Activated CD8-positive, alpha-beta memory T cell treated with anti-CD3 and anti-CD28 coated beads for 1 hour (primary cell): ENCODE results near the gene RASA1.

Source experiments
- DNase-seq, 2 donors: peaks; one replicate each; pipeline ENCODE4 v3.0.0-alpha.2; 2020; ENCODE audit warnings: low read depth in 1 of 2; ENCODE audit errors: extremely low read depth in 1 of 2

RASA1 gene

DNA sequence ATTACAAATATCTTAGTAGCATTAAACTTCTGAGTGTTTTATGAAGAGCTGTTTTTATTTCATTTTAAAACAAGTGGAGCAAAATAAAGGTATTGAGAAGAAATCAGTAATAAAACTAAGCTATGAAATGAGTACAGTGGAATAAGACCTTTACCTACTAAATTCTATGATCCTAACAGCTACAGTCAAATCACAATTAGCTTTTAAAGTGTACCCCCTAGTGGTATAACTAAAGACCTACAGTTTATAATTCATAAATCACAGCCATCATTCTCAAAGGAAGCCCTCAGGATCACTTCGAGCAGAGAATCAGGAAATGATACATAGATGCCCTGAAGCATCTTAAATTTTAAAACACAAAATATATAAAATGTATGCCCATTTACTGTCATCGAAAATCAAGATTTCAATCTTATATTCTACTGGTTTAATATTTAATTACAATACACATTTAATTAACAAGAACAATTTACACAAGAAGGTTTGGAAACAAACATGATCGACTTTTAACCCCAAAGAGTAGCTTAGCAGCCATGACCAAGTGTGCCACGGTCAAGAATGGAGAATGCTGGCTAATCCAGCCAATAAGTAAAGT lies 132.7 kb downstream of the RASA1 start:
- no peak for DNase-seq

GRCh38 chr5:87401626-87402025 lies 133.9 kb downstream of the RASA1 start:
- no peak for DNase-seq

DNA sequence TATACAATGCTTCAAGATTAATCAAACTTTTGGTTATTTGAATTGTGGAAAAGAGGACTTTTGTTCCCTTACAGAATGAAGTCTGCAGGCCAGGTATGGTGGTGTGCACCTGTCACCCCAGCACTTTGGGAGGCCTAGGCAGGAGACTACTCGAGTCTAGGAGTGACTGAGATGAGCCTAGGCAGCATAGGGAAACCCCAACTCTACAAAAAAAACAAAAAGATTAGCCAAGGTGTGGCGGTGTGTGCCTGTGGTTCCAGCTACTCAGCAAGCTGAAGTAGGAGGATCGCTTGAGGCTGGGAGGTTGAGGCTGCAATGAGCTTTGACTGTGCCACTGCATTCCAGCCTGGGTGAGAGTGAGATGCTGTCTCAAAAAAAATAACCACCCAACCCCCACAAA lies 135.7 kb downstream of the RASA1 start:
- DNase-seq = no peak

- DNase-seq = no peak
These were observed 136.2 kb downstream of the RASA1 start for GRCh38 chr5:87403899-87404298.

DNA sequence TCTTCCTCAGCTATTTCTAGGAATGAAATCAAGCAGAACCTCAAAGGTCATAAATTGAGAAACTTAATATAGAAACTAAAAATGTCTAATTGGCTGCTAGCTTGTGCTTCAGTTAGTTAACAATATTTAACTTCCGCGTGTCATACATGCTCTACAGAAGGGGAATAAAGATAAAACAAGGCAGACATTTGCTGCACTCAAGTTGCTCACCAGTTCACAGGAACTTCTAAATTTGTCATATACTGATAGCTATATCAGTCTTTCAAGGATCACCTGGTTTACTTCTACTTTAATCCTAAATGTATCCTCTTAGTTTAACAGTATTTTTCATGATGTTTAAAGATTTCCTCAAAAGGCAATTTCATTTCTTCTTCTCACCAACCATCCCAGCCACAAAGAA lies 136.7 kb downstream of the RASA1 start:
- DNase-seq = no peak

DNA sequence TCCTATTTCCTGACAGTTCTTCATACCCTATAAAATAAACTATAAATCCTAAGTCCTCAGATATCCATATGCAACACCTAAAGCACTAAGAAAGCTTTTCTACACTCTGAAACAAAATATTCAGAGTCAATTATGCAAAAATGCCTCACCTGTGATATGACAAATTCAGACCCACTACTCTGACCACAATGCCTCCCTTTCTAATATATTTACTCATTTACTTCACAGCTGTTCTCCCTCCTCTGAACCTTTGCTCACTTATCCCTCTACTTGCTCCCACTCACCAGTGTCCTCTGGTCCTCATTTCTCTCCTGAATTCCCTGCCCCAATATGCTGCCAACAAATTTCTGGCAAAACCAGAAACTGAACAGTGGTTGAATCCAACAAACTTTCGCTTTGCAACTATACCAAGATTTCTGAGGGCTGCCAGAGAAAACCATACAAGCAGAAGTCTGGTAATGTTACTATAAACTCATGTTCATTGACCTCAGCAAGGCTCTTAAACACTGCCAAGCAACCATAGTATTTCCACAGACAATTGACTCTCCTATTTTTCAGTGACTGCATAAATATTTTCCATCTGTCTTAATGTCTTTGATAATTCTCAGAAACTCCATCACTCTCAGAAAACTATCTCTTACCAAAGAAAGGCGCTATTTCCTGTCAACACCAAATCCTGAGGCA lies 137.9 kb downstream of the RASA1 start:
- DNase-seq = no peak

DNA sequence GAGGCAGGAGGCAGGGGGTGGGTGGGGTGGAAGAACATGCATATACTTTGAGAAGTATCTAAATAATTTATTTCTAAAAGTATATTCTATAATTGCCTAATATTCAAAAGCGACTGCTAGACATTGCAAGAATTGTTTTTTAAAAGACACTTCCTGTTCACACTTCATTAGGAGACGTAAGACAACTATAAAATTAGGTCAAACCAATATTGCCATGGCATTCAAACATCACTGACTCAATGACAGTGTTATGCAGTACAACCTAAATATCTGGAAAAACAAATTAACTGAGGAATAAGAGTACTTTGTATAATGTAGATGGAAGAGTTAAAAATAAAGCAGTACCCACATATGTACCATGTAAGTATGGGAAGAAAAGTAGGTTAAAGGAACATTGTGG lies 140.5 kb downstream of the RASA1 start:
- DNase-seq = no peak

GRCh38 chr5:87410931-87411330 lies 143.2 kb downstream of the RASA1 start:
- DNase-seq = no peak

DNA sequence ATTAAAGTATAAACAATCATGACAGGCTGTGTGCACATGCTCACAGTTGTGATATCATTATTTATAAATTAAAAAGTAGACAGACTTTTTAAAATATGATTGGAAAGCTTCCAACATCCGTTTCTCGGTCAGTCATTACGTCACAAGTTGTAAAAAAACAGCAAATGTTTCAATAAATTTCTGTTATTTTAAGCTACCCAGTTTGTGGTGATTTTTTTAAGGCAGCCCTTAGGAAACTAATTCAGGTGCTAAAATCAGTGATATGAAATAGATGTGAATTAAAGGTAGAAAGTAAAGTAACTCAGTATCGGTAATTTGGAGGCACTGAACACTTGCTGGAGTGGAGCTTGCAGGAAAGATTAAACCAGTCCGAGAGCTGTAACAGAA lies 143.9 kb downstream of the RASA1 start:
- DNase-seq = no peak

DNA sequence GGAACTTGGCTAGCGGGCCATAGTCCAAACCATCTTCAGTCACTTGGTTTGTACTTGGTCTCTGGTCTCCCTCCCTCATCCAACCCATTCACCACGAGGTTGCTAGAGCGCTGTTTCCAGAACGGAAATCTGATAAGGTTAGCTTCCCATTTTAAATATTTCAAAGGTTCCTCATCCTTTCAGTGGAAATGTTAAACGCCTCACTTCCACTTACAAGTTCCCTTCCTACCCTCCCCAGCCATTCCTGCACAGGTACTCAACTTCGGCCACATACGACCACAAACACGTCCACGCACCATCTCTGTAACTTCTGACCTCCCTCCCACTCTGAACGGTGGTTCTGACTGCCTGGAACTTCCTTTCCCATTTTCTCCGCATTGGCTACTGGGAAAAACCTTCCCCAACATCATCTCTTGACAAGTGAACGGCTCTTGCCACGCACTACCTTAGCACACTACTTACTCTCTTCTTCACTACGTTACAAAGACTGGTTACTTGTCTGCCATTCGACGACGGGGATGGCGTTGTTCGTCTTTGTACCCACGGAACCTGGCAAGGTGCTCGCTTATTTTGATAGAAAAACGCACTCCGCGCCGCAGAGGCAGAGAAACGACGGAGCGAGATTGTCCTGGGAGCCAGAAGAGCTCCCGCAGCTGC lies 144.4 kb downstream of the RASA1 start:
- peak in 1 of 2 donors; percentile 23 for DNase-seq

- DNase-seq = peak; percentile 86 to 90
These were observed 145.1 kb downstream of the RASA1 start, which contains the start of gene CCNH for GRCh38 chr5:87412630-87413342. Gene CCNH (minus strand): TSS chr5:87412930. CDS start chr5:87412794, 136 bp downstream.

DNA sequence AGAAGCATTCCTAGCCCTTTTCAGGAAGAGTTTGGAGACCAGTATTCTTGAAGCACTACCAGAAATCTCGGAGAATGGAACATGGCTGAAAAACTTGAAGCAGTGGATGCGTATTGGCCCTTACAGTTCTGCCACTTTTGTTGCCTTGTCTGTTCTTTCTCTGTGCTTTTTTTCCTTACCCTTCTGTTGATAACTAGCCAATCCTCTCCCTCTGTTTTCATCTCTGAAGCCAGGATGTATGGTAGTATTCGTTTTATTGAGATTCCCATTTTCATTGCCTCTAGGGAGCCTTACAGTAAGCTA lies 145.6 kb downstream of the RASA1 start:
- no peak for DNase-seq

- DNase-seq = no peak
These were observed 150.8 kb downstream of the RASA1 start for GRCh38 chr5:87418506-87418905.

DNA sequence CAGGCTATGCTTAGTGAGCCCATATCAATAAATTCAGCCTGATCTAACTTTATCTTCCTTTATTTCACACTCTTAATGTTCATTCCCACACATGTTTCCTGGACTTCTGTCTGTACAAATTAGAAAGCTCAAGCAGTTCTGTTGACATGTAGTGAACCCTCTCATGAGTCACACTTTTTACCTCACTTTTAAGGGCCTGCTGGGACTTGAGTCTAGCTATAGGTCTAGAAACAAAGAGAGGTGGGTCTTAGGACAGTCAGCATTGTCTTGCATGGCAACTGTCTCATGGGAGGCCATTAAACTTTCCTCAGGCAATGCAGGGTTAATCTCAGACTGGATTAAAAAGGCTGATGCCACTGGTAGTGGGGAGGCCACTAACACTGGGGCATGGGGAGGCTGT lies 153.6 kb downstream of the RASA1 start:
- no peak for DNase-seq

DNA sequence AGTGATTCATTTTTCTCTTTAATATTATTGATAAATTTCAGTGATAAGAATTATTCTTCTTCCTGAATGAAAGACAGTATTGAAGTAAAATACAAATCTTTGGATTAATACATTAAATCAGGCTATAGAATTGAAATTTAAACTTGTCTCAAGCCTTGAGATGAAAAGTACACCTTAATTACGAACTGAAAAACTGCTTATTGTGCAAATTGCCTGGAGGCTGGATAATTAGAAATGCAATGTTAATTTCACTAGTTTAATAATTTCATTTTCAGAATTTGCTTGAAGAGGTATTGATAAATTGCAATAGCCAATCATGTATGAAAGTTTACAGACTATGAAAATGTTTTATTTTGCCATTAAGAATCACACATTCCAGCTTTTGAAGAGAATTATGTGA lies 156.1 kb downstream of the RASA1 start:
- no peak for DNase-seq

DNA sequence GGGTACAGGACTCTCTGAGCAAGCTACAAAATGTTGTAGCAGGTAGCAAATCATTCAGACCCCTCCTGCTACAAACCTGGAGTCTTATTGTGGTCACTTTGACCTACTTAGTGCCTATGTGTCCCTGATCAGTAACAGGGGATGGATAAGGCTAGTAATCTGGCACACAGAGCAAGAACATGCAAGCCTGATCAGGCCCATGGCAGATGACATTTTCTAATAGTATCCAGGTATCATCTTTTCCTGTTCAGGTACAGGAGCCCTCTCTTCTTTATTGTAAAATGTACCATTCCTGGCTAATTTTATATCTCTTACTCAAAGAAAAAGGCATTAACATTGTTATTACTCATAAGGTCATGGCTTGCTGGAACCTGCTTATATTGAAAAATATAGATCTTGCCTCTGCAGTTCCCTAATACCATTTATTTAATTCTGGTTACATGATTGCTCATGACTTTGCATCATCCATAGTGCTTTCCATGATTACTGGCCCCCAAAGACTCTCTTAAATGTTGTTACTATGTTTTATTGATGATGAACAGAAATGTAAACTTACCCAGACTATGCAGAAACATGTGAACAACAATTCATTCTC lies 163.3 kb downstream of the RASA1 start:
- DNase-seq = no peak

- no peak for DNase-seq
These were observed 164.8 kb downstream of the RASA1 start for GRCh38 chr5:87432460-87432859.

DNA sequence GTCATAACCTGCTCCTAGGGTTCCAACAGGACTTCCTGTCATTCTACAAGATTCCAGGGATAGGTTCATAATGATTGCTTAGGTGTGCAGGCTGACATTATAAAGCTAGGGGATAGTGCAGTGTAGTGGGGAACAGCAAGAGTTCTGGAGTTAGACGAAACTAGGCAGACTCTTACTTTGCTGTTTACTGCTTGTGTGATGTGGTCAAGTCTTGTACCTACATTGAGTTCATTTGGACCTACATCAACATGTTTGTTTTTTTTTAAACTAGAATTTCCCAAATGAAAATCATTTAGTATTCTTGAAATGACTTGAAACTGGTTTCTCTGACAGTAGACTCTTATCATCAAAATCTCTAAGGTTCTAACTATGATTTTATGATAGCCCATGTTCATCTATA lies 166.3 kb downstream of the RASA1 start:
- no peak for DNase-seq

DNA sequence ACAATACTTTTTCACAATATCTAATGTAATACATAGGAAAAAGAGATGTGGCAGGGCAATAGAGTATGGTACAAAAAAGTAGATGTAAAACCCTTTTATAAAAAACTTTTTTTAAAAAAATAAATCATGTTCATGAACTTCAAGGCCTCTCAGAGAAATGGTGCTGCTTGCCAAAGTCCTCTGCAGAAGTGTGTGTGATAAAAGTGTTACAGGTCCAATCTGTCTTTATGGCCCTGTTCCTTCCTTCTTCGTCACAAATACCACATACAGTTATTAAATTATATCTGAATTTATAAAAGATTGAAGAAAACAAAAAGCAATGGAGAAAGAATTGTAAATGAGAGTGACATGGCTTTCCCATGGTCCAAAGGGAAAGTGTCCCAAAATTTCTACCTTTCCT lies 166.8 kb downstream of the RASA1 start:
- no peak for DNase-seq

DNA sequence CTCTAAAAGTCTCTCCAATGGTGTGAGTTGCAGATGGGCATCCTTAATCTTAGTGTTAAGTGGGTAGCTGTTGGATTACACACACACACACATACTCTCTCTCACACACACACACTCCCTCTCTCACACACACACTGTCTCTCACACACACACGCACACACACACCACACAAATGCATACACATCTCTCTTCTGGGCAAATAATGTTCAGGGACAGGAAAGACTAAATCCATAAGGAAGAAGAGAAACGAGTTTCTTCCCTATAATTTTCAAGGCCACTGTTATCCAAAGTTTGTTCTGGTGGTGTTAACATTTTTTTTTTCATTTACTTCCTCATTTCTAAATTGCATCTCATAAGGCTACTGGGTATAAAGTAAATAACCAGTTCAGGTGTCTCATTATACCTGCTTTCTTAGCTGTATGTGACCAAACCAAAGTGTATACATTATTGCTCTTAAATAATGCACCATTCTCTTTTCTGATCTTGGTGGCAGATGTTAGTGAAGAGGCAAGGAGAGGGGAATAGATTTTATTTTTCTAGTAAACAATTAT lies 167.5 kb downstream of the RASA1 start:
- DNase-seq = no peak

GRCh38 chr5:87437724-87438123 lies 170.0 kb downstream of the RASA1 start:
- no peak for DNase-seq
